Stimulated activated effector memory CD8-positive, alpha-beta T cell treated with anti-CD3 and anti-CD28 coated beads, Interleukin-12 subunit alpha, Interleukin-12 subunit beta, amount 100 ng/mL, for 72 hours (primary cell): ENCODE data around the gene SCAPER.
A peak's percentile ranks its signal among the peaks of the same experiment; 100 is the strongest.

ENCODE experiments used
- ATAC-seq: fragments of 150-1000 bp; cut with Tn5 transposase; 2 replicates; pipeline ENCODE4 v1.10.0; 2021
- DNase-seq, 2 donors: peaks; one replicate each; pipeline ENCODE4 v3.0.0; 2021 to 2022; ENCODE audit warnings: low spot score in 2 of 2
- H3K27ac Mint-ChIP-seq: one replicate; pipeline ENCODE4 v1.8.0; 2022; ENCODE audit warnings: mild to moderate bottlenecking, mixed read lengths
- H3K36me3 Mint-ChIP-seq: one replicate; pipeline ENCODE4 v1.8.0; 2022; ENCODE audit warnings: mild to moderate bottlenecking, mixed read lengths
- H3K4me1 Mint-ChIP-seq: one replicate; pipeline ENCODE4 v1.8.0; 2022; ENCODE audit warnings: mixed read lengths
- H3K4me3 Mint-ChIP-seq: one replicate; pipeline ENCODE4 v1.8.0; 2022; ENCODE audit warnings: mild to moderate bottlenecking, mixed read lengths
- H3K9me3 Mint-ChIP-seq: one replicate; pipeline ENCODE4 v1.8.0; 2022; ENCODE audit warnings: mixed read lengths

Gene SCAPER, protein sequence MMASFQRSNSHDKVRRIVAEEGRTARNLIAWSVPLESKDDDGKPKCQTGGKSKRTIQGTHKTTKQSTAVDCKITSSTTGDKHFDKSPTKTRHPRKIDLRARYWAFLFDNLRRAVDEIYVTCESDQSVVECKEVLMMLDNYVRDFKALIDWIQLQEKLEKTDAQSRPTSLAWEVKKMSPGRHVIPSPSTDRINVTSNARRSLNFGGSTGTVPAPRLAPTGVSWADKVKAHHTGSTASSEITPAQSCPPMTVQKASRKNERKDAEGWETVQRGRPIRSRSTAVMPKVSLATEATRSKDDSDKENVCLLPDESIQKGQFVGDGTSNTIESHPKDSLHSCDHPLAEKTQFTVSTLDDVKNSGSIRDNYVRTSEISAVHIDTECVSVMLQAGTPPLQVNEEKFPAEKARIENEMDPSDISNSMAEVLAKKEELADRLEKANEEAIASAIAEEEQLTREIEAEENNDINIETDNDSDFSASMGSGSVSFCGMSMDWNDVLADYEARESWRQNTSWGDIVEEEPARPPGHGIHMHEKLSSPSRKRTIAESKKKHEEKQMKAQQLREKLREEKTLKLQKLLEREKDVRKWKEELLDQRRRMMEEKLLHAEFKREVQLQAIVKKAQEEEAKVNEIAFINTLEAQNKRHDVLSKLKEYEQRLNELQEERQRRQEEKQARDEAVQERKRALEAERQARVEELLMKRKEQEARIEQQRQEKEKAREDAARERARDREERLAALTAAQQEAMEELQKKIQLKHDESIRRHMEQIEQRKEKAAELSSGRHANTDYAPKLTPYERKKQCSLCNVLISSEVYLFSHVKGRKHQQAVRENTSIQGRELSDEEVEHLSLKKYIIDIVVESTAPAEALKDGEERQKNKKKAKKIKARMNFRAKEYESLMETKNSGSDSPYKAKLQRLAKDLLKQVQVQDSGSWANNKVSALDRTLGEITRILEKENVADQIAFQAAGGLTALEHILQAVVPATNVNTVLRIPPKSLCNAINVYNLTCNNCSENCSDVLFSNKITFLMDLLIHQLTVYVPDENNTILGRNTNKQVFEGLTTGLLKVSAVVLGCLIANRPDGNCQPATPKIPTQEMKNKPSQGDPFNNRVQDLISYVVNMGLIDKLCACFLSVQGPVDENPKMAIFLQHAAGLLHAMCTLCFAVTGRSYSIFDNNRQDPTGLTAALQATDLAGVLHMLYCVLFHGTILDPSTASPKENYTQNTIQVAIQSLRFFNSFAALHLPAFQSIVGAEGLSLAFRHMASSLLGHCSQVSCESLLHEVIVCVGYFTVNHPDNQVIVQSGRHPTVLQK (N-terminal part only)

DNA sequence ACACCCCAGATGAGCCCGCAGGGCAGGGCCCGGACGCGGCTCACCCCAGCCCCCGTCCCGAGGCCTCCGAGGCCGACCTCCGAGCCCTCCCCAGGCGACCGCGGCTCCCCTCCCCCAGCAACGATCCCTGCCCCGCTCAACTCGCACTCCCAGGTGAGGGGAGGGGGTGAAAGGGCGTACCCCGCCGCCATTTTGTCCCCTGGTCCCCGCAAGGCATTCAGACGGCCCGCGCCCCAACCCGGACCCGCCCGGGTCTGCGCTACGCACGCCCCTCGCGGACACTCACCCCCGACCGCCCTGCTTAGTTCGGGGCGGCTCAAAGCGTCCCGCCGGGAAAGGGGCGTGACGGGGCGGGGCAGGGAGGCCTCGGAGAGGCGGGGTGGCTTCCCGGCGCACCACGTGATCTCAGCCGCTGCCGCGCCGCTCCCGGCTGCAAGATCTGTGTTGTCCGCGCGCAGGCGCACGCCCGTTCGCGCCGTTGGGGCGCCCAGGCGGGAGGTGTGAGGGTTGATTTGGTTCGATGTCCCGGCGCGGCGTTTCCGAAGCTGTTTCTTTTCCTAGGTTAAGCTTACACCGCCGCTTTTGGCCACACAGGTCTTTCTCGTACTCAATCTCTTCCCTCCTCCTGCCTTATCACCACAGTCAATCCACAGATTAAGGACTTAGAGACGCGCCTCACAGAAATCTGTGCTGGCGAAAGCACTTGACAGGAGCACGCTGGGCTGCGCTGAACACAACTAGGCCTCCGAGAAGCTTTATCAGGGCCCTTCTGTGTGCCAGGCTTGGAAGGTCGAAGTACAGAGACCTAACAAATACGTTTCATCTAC lies at the start of gene SCAPER:
TSS of gene SCAPER (minus strand) at position 328 of the 827 bp plus-strand sequence. CDS start 21,523 bp downstream, outside the sequence.
- H3K9me3 Mint-ChIP-seq = no peaks in the 10 kb centered on the region
- H3K27ac Mint-ChIP-seq = peak within 1 kb of the TSS; percentile 95
- H3K4me3 Mint-ChIP-seq = peak within 1 kb of the TSS; percentile 88
- peaks cover 25% of the 10 kb centered on the region for H3K4me1 Mint-ChIP-seq
- peaks cover 6% of the 10 kb centered on the region for H3K36me3 Mint-ChIP-seq
- DNase-seq (peak; percentile 83 to 95), ATAC-seq (peak; percentile 93)

GRCh38 chr15:76954744-76955143 lies 49.6 kb upstream of the SCAPER start:
- H3K4me1 Mint-ChIP-seq = no peaks in the 10 kb centered on the region
- no peak for DNase-seq
- ATAC-seq = no peak
- H3K27ac Mint-ChIP-seq = no peak overlapping the region
- no peak overlapping the region for H3K4me3 Mint-ChIP-seq
- H3K9me3 Mint-ChIP-seq = no peaks in the 10 kb centered on the region
- H3K36me3 Mint-ChIP-seq = peaks cover 12% of the 10 kb centered on the region

DNA sequence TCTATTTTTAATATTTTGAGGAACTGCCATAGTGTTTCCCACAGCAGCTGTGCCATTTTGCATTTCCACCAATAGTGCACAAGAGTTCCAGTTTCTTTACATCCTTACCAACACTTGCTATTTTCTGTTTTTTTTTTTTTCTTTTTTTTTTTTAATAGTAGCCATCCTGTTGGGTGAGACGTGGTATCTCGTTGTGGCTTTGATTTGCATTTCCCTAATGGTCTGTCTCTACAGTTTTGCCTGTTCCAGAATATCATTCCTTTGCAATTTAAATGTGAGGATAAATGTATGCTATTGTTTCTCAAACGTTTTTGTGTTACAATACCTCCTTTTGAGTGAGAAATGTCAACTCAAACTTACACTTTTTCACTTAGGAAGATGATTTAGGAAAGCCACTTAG lies 48.8 kb upstream of the SCAPER start:
- ATAC-seq (no peak), DNase-seq (no peak)
- Mint-ChIP-seq H3K4me1 (no peaks in the 10 kb centered on the region), H3K9me3 (no peaks in the 10 kb centered on the region), H3K36me3 (peaks cover 19% of the 10 kb centered on the region), H3K4me3 (no peak overlapping the region), H3K27ac (no peak overlapping the region)

DNA sequence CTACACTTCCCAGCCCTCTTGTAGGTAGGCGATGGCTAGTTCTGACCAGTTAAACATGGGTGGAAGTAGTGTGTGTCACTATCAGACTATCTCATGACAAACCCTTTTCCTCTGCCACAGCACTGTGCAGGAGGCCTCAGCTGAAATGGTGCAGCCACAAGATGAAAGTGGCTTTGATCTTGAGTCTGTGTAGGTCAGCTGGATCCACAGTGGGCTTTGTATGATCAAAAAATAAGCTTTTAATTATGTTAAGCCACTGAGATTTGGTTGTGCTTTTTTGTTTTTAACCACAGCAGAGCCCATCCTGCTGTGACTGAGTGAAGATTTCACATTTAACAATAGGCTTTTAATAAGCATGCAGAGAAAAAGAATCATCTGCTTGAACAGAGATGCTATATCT lies 46.1 kb upstream of the SCAPER start:
- Mint-ChIP-seq H3K36me3 (peaks cover 40% of the 10 kb centered on the region), H3K4me3 (no peak overlapping the region), H3K4me1 (no peaks in the 10 kb centered on the region), H3K9me3 (no peaks in the 10 kb centered on the region), H3K27ac (no peak overlapping the region)
- DNase-seq (no peak), ATAC-seq (no peak)

GRCh38 chr15:76947454-76947853 lies 42.3 kb upstream of the SCAPER start:
- H3K4me1 Mint-ChIP-seq = peaks cover 5% of the 10 kb centered on the region
- DNase-seq (no peak), ATAC-seq (no peak)
- H3K9me3 Mint-ChIP-seq = no peaks in the 10 kb centered on the region
- no peak overlapping the region for H3K4me3 Mint-ChIP-seq
- H3K36me3 Mint-ChIP-seq = peaks cover 67% of the 10 kb centered on the region
- no peak overlapping the region for H3K27ac Mint-ChIP-seq

- ATAC-seq (no peak), DNase-seq (no peak)
- Mint-ChIP-seq H3K4me3 (no peak overlapping the region), H3K36me3 (peaks cover 63% of the 10 kb centered on the region), H3K4me1 (peaks cover 5% of the 10 kb centered on the region), H3K9me3 (no peaks in the 10 kb centered on the region), H3K27ac (no peak overlapping the region)
Observed at GRCh38 chr15:76945494-76946093, 40.5 kb upstream of the SCAPER start.

DNA sequence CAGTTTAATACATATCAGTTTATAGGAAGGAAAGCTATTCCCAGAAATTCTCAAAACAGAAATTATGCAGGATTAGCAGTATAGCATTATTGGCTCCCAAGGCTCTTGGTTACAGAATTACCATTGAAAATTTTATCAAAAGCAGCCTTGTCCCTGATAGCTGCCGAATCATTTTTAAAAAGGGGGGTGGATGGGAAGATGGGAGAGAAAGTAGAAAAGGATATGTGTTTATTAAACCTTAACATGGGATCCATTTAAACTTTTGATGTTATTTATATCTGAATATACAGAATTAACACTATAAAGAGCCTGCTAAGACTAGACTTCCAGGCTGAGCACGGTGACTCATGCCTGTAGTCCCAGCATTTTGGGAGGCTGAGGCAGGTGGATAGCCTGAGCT lies 37.2 kb upstream of the SCAPER start:
- Mint-ChIP-seq H3K4me3 (no peak overlapping the region), H3K4me1 (peaks cover 5% of the 10 kb centered on the region), H3K27ac (no peak overlapping the region), H3K9me3 (no peaks in the 10 kb centered on the region), H3K36me3 (peaks cover 60% of the 10 kb centered on the region)
- DNase-seq = no peak
- no peak for ATAC-seq

DNA sequence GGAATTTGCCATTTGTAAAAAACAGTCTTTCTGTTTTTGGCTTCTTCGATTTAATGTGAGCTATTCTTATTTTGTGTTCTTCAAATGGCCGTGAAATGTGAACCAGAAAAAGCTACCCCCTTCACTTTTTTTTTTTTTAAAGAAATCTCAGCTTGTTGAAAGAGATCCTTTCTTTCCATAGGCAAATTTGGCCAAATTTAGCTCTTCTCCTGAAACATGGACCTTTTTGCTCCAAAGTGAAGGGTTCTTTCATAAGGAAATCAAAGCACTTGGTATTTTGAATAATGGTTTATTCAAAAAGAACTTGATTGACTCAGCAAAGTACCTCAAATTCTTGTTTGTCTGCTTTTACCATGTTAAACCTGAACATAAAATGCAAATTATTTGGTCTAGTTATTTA lies 36.5 kb upstream of the SCAPER start:
- Mint-ChIP-seq H3K4me1 (peaks cover 5% of the 10 kb centered on the region), H3K9me3 (no peaks in the 10 kb centered on the region), H3K4me3 (no peak overlapping the region), H3K27ac (no peak overlapping the region), H3K36me3 (peaks cover 62% of the 10 kb centered on the region)
- no peak for DNase-seq
- no peak for ATAC-seq

DNA sequence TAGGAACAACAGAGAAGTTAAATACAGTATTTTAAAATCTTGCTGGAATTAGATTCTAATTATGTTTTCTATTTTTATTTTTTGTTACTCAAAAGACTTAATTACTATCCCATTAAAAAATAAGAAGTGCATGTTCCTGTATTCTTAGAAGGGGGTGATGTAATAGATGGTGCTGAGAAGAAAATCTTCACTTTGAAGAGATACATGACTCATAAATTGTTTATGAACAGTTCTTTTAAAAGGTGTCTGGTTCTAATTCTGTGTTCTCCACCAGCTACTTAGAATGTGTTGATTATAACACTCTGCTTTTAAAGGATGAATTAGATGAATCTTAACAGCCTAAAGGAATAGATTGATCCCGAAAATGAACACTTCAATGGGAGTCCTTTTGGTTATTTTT lies 34.6 kb upstream of the SCAPER start:
- Mint-ChIP-seq H3K4me3 (no peak overlapping the region), H3K4me1 (peaks cover 12% of the 10 kb centered on the region), H3K9me3 (no peaks in the 10 kb centered on the region), H3K27ac (no peak overlapping the region), H3K36me3 (peaks cover 70% of the 10 kb centered on the region)
- no peak for DNase-seq
- no peak for ATAC-seq

DNA sequence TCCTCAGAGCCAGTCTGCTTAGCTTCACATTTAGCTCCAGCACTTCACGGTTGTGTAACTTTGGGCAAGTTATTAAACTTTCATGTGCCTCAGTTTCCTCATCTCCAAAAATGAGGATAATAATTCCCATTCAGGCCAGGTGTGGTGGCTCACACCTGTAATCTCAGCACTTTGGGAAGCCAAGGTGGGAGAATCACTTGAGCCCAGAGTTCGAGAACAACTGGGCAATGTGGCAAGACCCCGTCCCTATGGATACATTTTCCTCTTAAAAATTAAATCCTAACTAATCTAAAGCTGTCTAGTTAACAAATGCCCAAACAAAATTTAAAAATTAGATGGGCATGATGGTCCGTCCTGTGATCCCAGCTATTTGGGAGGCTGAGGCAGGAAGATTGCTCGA lies 33.6 kb upstream of the SCAPER start:
- ATAC-seq = no peak
- Mint-ChIP-seq H3K36me3 (peaks cover 70% of the 10 kb centered on the region), H3K27ac (no peak overlapping the region)

DNA sequence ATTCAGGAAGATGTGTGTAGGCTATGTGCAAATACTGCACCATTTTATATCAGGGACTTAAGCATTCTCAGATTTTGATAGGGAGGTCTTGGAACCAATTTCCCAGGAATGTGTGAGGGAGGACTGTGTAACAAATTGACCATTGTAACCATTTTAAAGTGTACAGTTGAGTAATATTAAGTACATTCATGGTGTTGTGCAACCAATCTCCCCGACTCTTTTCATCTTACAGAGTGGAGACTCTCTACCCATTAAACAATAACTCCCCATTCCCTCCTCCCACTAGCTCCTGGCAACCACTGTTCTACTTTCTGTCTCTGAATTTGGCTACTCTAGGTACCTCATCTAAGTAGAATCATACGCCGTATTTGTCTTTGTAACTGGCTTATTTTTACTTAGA lies 31.5 kb upstream of the SCAPER start:
- H3K4me3 Mint-ChIP-seq = no peak overlapping the region
- H3K36me3 Mint-ChIP-seq = peaks cover 75% of the 10 kb centered on the region
- H3K9me3 Mint-ChIP-seq = no peaks in the 10 kb centered on the region
- DNase-seq (no peak), ATAC-seq (no peak)
- peaks cover 12% of the 10 kb centered on the region for H3K4me1 Mint-ChIP-seq
- no peak overlapping the region for H3K27ac Mint-ChIP-seq

More for the DNA sequence above, 33.6 kb upstream of the SCAPER start:
- Mint-ChIP-seq H3K9me3 (no peaks in the 10 kb centered on the region), H3K4me1 (peaks cover 7% of the 10 kb centered on the region), H3K4me3 (no peak overlapping the region)
- DNase-seq = no peak

GRCh38 chr15:76935620-76936019 lies 30.5 kb upstream of the SCAPER start:
- ATAC-seq (no peak), DNase-seq (no peak)
- no peak overlapping the region for H3K4me3 Mint-ChIP-seq
- no peak overlapping the region for H3K27ac Mint-ChIP-seq
- peaks cover 19% of the 10 kb centered on the region for H3K4me1 Mint-ChIP-seq
- no peaks in the 10 kb centered on the region for H3K9me3 Mint-ChIP-seq
- peaks cover 75% of the 10 kb centered on the region for H3K36me3 Mint-ChIP-seq

- no peaks in the 10 kb centered on the region for H3K9me3 Mint-ChIP-seq
- H3K27ac Mint-ChIP-seq = peak overlapping the region; percentile 61
- DNase-seq (peak in 1 of 2 donors; percentile 7), ATAC-seq (no peak)
- peaks cover 47% of the 10 kb centered on the region for H3K36me3 Mint-ChIP-seq
- H3K4me3 Mint-ChIP-seq = peak overlapping the region; percentile 71
- H3K4me1 Mint-ChIP-seq = peaks cover 20% of the 10 kb centered on the region
Observed at GRCh38 chr15:76932135-76932966, 27.2 kb upstream of the SCAPER start.
